HG03135 (cell line): ENCODE data around the gene FUCA2.

ENCODE experiments used
- ATAC-seq: cut with Tn5 transposase; IDR thresholded peaks from one replicate; pipeline ENCODE4 v1.9.1; 2021; ENCODE audit warnings: mild to moderate bottlenecking, moderate library complexity; ENCODE audit not compliant: unreplicated experiment

The FUCA2 gene, protein sequence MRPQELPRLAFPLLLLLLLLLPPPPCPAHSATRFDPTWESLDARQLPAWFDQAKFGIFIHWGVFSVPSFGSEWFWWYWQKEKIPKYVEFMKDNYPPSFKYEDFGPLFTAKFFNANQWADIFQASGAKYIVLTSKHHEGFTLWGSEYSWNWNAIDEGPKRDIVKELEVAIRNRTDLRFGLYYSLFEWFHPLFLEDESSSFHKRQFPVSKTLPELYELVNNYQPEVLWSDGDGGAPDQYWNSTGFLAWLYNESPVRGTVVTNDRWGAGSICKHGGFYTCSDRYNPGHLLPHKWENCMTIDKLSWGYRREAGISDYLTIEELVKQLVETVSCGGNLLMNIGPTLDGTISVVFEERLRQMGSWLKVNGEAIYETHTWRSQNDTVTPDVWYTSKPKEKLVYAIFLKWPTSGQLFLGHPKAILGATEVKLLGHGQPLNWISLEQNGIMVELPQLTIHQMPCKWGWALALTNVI

DNA sequence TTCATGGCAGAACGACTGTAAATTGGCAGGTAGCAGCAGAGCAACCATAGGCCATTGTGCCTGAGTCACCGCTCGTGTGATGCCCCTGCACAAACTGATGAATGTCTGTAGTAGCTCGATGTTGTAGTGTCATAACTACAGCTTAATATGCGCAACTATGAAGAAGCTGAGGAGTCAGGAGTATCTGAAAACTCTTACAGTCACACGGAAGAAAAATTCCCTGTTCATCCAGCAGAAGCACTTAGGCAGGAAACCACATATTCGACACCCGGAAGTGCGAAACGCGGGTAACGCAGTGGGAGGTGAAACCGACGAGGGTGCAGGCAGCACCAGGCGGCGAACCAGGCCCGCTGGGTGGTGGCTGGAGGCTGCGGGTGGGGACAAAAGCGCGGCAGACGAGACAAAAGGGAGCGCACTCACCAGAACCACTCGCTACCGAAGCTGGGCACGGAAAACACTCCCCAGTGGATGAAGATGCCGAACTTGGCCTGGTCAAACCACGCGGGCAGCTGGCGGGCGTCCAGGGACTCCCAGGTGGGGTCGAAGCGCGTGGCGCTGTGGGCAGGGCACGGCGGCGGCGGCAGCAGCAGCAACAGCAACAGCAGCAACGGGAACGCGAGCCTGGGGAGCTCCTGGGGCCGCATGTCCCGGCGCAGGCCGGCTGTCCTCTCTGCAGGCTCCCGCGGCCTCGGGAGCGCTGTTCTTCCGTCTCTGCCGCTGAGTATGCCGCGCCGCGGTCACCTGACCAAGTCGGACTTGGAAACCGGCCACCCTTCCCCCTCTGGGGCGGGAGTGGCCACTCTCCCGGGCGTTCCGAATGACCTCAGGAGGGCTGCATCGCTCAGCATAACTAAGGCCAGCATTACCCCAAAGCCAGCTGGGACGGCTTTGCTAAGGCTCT lies at the start of gene FUCA2:
Gene FUCA2 (minus strand): TSS at position 730 of the 901 bp plus-strand sequence. CDS start 86 bp downstream, at position 644.
- peak; percentile 58 for ATAC-seq

DNA sequence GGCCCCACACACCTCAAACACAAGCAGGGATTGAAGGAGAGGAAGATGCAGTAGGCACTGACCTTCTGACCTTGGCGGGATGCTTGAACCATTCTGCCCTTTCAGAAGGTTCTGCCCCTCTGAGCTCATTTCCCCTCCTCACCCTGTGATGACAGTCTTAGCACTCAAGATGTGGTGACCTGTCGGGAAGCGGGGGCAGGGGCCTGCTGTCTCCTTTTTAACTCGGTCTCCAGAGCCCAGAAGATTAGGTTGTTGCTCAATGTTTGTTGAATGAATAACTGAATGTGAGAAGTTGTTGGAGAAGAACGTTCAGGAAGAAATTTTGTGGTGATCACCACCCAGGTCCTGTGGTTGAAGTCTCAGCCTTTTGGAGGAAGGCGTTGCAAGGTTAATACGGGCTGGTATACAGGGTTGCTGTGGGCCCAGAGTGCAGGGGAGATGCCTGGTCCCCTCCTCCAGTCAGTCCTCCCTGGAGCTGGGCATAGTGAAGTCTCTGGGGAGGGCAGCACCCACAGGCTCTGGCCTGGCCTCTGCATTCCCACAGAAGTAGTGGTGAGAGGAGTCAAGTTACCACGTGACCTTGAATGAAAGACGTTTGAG lies 49.7 kb upstream of the FUCA2 start:
- ATAC-seq: no peak

DNA sequence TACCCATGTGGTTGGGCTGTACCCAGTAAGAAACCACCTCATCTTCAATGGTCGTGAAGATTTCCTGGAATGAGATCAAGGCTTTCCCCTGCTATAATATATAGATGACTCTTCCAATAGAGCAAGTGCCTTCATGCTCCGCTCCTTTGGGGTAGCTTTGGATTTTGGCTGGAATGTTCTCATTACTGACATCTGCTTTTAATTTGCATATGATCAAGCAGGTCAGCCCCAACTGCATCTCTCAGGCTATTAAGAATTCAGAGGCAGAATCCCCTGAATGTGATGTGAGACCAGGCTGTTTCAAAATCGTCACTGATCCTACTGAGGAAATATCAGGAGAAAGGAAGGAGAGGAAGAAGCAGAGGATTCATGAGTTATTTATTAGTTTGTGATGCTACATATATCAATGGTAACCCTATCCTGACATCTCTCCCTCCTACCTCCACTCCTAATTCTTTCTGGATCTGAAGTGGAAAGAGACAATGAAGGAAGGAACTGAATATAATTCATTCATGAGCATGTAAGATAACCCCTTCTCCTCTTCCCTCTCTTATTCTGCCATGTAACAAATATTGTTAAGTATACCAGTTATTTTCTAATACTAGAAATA lies 47.6 kb upstream of the FUCA2 start:
- no peak for ATAC-seq

DNA sequence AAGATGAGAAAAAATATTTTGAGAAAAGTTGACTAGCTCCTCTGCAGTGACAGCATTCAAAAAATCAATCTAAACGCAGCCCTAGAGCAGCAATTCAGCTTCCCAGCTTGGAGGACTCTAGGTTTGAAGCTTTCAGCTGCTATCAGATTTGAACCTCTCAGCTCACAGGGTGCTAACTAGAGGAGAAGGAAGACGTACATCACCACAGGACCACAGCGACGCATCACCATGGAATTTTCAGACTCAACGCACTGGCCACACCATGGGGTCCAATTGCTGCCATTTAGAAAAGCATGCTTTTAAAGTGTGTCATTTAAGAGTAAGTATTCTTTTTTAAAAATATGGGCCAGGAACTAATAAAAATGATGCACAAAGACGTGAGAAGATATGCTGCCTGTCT lies 45.0 kb upstream of the FUCA2 start:
- no peak for ATAC-seq

DNA sequence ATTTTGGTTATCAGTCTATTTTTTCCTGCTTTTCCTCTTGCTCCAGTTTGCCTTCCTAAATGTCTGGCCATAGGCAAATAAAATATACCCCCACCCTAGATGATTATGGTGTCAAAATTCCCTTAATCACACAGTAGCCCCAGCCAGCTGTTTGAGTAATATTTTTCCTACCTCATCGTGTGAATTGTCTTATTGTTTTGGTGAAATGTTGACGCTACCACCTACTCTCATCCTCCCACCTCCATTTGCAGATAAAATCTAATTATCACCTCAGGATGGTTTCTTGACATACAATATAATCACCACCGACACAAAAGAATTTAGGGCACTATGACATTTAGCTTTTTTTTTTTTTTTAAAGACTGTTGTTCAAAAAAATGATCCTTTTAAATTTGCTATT lies 44.1 kb upstream of the FUCA2 start:
- no peak for ATAC-seq

DNA sequence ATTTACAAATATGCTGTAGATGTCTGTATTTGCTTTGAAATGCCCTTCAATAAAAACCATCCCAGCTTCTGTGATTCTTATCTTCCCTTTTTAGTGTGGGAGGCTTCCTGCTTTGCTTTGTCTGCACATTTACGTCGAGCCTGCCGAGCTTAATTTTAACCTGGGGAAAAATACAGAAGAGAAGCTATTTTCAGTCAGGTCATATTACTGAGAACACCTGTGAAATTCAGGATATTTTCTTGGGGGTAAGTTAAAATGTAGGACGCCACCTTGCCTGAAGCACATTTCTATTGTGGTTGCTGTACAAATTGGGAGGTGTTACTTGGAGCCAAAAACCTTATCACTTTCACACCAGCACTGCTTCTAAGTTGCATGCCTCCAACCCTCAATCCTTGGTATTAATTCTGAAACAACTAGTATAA lies 43.6 kb upstream of the FUCA2 start:
- no peak for ATAC-seq

DNA sequence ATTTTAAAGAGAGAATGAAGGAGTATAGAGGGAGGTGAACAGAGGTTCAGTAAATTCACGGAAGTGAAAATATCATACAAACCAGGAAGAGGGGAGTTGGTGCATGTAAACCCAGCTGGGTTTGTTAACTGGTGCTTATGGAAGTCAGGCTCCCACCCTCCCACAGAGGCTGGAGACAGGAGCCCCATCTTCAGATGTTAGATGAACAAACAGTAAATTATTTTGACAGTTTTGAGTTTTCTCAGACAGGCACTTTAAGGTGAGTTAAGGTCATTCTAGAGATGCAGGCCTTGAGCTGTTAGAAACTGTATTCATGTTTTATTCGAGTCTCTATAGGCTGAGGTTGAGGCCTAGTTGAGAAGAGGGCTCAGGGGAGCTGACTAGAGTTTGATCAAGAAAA lies 41.8 kb upstream of the FUCA2 start:
- ATAC-seq: no peak

DNA sequence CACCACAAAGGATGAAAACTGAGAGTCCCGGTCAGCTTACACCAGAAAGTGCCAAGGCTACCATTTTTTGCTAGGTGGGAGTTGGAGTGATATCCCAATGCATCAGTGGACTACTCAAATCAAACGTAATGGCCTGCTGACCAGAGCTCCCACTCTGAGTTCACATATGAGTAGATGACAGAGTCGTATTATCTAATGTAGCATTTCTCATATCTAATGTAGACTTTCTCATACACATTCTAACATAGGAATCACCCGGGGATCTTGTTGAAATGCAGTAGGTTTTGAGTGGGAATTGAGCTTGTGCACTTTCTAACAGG lies 38.4 kb upstream of the FUCA2 start:
- peak; percentile 21 for ATAC-seq

DNA sequence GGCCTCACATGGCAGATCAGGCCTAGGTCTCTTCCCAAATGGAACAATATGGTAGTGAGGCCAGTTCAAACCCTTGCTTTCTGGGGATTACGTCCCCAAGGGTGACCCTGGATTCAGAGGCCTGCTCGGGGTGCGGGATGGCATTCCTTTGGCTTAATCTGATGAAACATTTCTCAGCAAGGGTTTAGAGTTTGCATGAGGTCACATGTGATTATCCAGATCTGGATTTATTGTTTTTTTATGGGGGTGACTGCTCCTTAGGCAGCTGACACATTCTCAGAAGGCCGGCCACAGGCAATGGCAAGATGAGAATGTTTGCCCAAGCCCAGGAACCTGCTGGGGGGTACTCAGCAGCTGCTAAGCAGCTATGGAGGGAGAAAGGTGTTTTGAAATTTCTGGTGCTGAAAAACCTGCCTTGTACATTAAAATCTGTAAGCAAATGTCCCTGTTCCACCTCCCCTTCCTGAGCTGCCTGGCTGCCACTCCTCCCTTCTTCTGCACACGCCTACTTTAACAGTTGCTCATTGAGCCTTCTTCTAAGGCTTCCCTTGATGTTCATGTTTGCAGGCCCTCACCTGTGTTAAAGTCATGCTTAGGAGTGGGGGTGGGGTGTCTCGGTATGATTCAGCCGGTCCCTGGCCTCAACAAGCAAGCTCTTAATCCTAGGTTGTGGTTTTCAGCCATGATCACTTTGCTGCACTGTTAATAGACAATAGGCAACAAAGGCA lies 37.9 kb upstream of the FUCA2 start:
- ATAC-seq: peak; percentile 62

DNA sequence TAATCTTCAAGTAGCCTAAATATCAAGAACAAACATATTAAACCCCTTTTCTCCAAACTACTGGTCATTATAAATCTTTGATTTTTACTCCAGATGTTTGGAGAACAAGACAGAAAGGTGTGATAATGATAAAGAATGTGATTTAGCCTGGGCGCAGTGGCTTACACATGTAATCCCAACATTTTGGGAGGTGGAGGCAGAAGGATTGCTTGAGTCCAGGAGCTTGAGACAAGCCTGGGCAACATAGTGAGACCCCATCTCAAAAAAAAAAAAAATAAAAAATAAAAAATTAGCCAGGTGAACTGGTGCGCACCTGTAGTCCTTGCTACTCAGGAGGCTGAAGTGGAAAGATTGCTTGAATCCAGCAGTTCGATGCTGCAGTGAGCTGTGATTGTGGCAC lies 35.1 kb upstream of the FUCA2 start:
- ATAC-seq: no peak

DNA sequence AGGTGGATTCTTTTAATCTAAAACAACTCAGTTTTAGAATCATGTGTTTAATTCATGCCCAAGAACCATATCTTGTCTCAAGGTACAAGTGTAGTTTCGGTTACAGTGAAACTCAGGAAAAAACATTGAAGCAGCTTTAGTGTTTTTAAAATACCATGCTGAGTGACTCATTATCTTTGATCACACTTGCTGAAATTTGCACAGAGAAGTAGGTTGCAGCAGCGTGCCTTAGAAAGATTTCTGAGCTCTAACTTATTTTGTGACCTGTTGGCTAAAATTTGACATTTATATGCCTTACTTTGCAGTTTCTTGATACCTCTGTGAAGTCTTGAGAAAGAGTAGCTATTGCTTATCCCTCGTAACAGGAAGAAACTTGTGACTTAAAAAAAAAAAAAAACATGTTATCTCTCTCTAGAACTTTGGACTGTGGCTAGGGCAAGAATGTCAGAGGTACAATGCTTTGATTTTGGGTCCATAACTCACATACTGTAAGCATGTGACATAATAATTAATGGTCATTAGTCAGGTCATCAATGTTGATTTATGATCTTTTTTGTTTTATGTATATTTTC lies 34.5 kb upstream of the FUCA2 start:
- ATAC-seq: no peak

DNA sequence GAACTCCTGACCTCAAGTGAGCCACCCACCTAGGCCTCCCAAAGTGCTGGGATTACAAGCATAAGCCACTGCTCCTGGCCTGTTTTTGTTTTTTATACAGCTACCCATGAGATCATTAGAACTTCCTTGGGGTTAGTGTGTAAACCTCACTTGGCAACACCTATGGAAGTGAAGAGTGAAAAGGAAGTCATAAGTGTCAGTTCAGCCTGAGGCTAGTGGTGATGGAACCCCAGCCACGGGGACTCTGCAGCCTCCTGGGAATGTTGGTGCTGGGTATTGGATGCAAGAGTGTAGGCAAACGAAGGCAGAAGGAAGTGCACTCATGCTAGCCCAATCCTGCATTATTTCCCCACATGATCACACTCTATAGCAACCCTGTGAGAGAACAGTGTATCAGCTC lies 33.6 kb upstream of the FUCA2 start:
- no peak for ATAC-seq

DNA sequence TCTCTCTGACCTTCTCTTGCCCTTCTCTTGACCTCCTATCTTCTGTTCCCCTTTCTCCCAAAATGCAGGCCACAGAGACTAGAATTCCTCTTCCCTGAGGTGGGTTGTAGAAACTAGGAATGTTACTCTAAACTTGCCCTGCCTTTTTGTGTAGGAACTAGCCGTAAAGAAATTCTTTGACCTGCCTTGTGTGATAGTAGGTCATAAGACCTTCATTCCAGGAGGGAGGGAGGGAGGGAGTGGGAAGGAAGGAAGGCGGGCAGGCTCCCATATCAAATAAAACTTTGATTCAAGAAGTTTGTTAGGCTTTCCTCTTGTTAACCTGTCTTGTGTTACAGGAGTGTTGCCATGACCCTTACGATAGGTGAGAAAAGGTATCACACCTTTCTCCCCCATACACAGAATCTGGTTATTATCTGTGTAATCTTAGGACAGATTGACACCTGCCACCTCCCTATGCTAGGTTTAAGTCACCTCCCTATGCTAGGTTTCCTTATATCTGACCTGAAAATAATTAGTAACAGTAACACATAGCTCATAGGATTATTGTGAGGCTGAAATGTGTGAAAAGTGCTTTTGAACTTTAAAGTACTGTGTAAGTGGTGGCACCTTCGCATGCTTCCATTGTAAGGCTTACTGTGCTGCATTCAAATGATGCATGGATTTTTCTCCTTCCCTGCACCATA lies 32.6 kb upstream of the FUCA2 start:
- ATAC-seq: no peak

DNA sequence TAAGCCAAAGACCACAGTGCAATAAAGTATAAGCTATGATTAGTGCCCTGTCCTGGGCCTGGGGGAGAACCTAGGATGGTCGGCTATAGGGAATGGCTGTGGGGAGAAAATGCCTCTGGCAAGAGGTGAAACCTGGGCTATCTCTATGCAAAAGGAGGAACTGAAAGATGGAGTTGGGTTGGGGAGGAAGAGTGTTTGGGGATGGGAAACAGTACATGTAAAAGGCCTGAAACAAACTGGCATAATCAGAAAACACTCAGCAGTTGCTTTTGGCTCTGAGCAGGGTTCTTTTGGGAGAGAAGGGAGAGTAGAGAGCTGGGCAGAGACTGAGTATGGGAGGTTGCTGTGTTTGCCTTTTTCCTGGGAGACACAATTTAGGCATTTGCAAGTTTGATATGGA lies 31.9 kb upstream of the FUCA2 start:
- ATAC-seq: no peak

DNA sequence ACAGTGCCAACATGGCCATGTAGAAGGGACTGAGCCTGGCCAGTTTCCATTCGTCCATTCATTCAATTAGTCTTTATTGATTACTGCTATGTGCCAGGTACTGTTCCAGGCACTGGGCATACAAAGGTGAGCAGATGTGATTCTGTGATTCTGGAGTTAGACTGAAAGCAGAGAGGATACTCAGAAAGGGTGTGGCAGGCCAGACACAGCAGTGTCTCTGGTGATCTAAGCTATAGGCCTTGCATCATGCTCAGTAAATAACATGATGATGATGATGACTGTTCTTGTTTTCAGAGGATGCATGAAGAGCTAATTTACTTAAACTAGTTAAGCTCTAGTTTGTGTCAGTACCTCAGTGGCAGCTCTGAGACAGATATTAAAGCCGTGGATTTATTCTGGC lies 31.4 kb upstream of the FUCA2 start:
- no peak for ATAC-seq

DNA sequence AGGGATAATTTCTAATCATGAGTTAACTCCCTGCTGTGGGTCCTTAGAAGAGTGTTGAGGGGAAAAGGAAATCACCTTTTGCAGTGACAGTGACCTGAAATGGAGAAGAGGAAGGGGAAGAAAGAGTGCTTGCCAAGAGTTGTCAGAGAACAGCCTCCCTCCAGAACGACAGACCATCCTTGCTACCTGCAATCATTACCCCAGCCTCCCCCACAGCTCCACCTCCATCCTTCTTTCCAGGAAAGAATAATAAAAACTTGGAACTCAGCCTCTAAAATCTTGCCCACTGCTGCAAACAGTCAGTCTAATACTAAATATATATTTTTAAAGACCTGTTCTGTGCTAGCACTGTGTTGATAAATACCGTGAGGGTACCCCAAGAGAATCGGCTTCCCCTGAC lies 28.7 kb upstream of the FUCA2 start:
- no peak for ATAC-seq

DNA sequence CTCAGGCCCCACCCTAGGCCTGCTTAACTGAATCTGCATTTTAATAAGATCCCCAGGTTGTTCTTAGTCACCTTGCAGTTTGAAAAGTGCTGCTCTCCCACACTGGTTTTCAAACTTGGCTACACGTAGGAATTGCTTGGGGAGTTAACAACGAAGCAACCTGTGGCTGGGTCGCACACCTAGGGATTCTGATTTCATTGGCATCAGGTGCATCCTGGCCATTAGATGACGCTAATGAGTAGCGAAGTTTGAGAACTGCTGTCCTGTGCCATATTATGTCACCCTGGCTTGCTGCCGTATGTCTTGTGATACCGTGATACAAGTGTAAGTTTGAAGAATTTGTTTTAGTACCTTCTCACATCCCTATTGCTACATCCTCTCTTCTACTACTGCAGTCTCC lies 28.2 kb upstream of the FUCA2 start:
- no peak for ATAC-seq

DNA sequence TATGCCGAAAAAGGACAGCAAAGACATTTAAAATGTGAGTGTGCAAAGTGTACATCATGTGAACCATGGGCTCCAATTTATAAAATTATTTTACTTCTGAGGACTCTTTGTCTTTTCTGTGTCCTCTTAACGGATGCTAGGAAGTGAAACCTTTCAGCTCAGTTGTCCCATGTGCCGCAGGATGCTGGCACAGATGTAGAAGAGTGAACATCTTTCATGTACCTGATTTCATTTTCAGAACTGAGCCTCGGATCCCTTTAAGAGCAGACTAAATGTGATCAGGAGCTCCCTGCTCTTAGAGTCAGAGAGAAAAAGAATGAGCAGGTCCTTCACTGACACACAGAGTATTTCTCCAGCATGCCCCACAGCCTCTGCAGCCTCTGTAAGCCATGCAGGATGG lies 27.6 kb upstream of the FUCA2 start:
- ATAC-seq: no peak

DNA sequence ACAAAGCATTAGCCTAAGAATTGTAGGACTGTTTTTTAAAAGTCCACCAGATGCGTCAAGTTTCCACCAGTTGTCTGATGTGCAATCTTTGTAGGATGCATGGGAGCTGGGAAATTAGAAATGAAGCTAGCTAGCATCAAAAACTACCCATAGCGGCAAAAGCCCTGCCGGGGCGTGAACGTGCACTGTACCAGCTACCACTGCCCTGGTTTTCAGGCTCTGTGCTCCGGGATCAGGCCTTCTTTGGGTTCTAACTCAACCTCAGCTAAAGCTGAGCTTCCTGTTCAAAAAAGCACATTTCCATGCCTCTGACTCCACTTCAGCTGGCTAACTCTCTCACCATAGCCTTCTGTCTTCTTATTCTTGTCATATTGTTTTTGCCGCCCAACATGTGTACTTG lies 26.9 kb upstream of the FUCA2 start:
- ATAC-seq: no peak
